IPS DF 6.9 (cell line): Measurements from ENCODE around the gene TEX11.
"Not testable (repeated sequence)": the region's sequence is repeated elsewhere in the genome, so short reads cannot be mapped to it uniquely, and the experiment has no call there.

ENCODE experiments used
- DNase-seq: peaks from one replicate; pipeline ENCODE4 v3.0.0-alpha.2; 2013; ENCODE audit warnings: low read depth, low spot score
- H3K27ac ChIP-seq: one replicate; pipeline ENCODE4 v1.5.1; 2013; ENCODE audit warnings: low read length, control low read depth
- H3K27me3 ChIP-seq: 2 replicates; pipeline ENCODE4 v1.6.1; 2013; ENCODE audit warnings: mild to moderate bottlenecking, low read length; ENCODE audit not compliant: control insufficient read depth, insufficient read depth
- H3K36me3 ChIP-seq: 2 replicates; pipeline ENCODE4 v1.6.1; 2013; ENCODE audit warnings: low read length; ENCODE audit not compliant: control insufficient read depth, insufficient read depth
- H3K4me1 ChIP-seq: 2 replicates; pipeline ENCODE4 v1.6.1; 2013; ENCODE audit warnings: low read length; ENCODE audit not compliant: control insufficient read depth, insufficient read depth
- H3K4me3 ChIP-seq: 2 replicates; pipeline ENCODE4 v1.5.1; 2013; ENCODE audit warnings: mild to moderate bottlenecking, low read length
- H3K9me3 ChIP-seq: 2 replicates; pipeline ENCODE4 v1.6.1; 2013; ENCODE audit warnings: low read length, inconsistent platforms; ENCODE audit not compliant: control insufficient read depth, insufficient read depth
- WGBS: extraction: QIAGEN DNeasy Blood & Tissue Kit; methylation state at CpG from one replicate; pipeline ENCODE4 v1.1.7; 2013; ENCODE audit warnings: mixed read lengths, missing lambda C conversion rate; ENCODE audit not compliant: insufficient read length, insufficient coverage; 5-methylcytosine and 5-hydroxymethylcytosine counted together

Gene TEX11

GRCh38 chrX:70675284-70675683, 233.2 kb downstream of the TEX11 start:
- DNase-seq = no peak
- Histone ChIP-seq H3K27ac (no peak overlapping the region), H3K4me3 (no peak overlapping the region), H3K27me3 (no peaks in the 10 kb centered on the region), H3K36me3 (no peaks in the 10 kb centered on the region), H3K9me3 (no peaks in the 10 kb centered on the region), H3K4me1 (no peaks in the 10 kb centered on the region)
- WGBS = no CpG with 5 or more reads among the region's 2 CpGs

GRCh38 chrX:70672326-70672725, 236.2 kb downstream of the TEX11 start:
- Histone ChIP-seq H3K4me3 (no peak overlapping the region), H3K27me3 (no peaks in the 10 kb centered on the region), H3K27ac (no peak overlapping the region), H3K4me1 (no peaks in the 10 kb centered on the region), H3K9me3 (no peaks in the 10 kb centered on the region), H3K36me3 (no peaks in the 10 kb centered on the region)
- WGBS = no CpG with 5 or more reads among the region's 3 CpGs
- DNase-seq = no peak

- no peak for DNase-seq
- Histone ChIP-seq H3K4me3 (no peak overlapping the region), H3K9me3 (no peaks in the 10 kb centered on the region), H3K36me3 (no peaks in the 10 kb centered on the region), H3K4me1 (no peaks in the 10 kb centered on the region), H3K27me3 (no peaks in the 10 kb centered on the region), H3K27ac (no peak overlapping the region)
These were observed 239.4 kb downstream of the TEX11 start for GRCh38 chrX:70669120-70669519.

GRCh38 chrX:70664726-70665125, 243.8 kb downstream of the TEX11 start:
- no peak overlapping the region for H3K27ac ChIP-seq
- H3K4me3 ChIP-seq = no peak overlapping the region
- DNase-seq = no peak
- H3K27me3 ChIP-seq = no peaks in the 10 kb centered on the region
- WGBS = no CpG with 5 or more reads among the region's 1 CpG
- H3K4me1 ChIP-seq = no peaks in the 10 kb centered on the region
- H3K9me3 ChIP-seq = no peaks in the 10 kb centered on the region
- no peaks in the 10 kb centered on the region for H3K36me3 ChIP-seq

- not testable (repeated sequence) for H3K4me3 ChIP-seq
- no CpG with 5 or more reads among the region's 11 CpGs for WGBS
These were observed 247.4 kb downstream of the TEX11 start for GRCh38 chrX:70661124-70661523.

GRCh38 chrX:70657546-70657945, 251.0 kb downstream of the TEX11 start:
- WGBS = no CpG with 5 or more reads among the region's 4 CpGs
- not testable (repeated sequence) for H3K9me3 ChIP-seq, DNase-seq, H3K36me3 ChIP-seq, H3K27me3 ChIP-seq, H3K4me1 ChIP-seq, H3K4me3 ChIP-seq, H3K27ac ChIP-seq

More at GRCh38 chrX:70661124-70661523, 247.4 kb downstream of the TEX11 start:
- H3K9me3 ChIP-seq, H3K27ac ChIP-seq, DNase-seq, H3K27me3 ChIP-seq, H3K4me1 ChIP-seq, H3K36me3 ChIP-seq: not testable (repeated sequence)

- no peaks in the 10 kb centered on the region for H3K27me3 ChIP-seq
These were observed 252.2 kb downstream of the TEX11 start for GRCh38 chrX:70656304-70656703.

GRCh38 chrX:70647910-70648309, 260.6 kb downstream of the TEX11 start:
- no CpG with 5 or more reads among the region's 3 CpGs for WGBS
- DNase-seq, H3K36me3 ChIP-seq, H3K9me3 ChIP-seq, H3K27ac ChIP-seq, H3K4me3 ChIP-seq, H3K4me1 ChIP-seq, H3K27me3 ChIP-seq: not testable (repeated sequence)

More at GRCh38 chrX:70656304-70656703, 252.2 kb downstream of the TEX11 start:
- DNase-seq = no peak
- H3K4me1 ChIP-seq = no peaks in the 10 kb centered on the region
- no CpG with 5 or more reads among the region's 4 CpGs for WGBS
- no peak overlapping the region for H3K27ac ChIP-seq
- no peak overlapping the region for H3K4me3 ChIP-seq
- no peaks in the 10 kb centered on the region for H3K9me3 ChIP-seq
- no peaks in the 10 kb centered on the region for H3K36me3 ChIP-seq

- WGBS = no CpG with 5 or more reads among the region's 1 CpG
- Histone ChIP-seq H3K4me1 (no peaks in the 10 kb centered on the region), H3K36me3 (no peaks in the 10 kb centered on the region), H3K27me3 (no peaks in the 10 kb centered on the region), H3K4me3 (no peak overlapping the region), H3K9me3 (no peaks in the 10 kb centered on the region), H3K27ac (no peak overlapping the region)
- no peak for DNase-seq
These were observed 272.3 kb downstream of the TEX11 start for GRCh38 chrX:70636218-70636617.

GRCh38 chrX:70635669-70636068, 272.8 kb downstream of the TEX11 start:
- no peak overlapping the region for H3K27ac ChIP-seq
- no peaks in the 10 kb centered on the region for H3K4me1 ChIP-seq
- DNase-seq = no peak
- H3K9me3 ChIP-seq = no peaks in the 10 kb centered on the region
- H3K27me3 ChIP-seq = no peaks in the 10 kb centered on the region
- no CpG with 5 or more reads among the region's 2 CpGs for WGBS
- H3K4me3 ChIP-seq = no peak overlapping the region
- no peaks in the 10 kb centered on the region for H3K36me3 ChIP-seq

- Histone ChIP-seq H3K27ac (no peak overlapping the region), H3K36me3 (no peaks in the 10 kb centered on the region), H3K9me3 (no peaks in the 10 kb centered on the region), H3K4me1 (no peaks in the 10 kb centered on the region), H3K27me3 (no peaks in the 10 kb centered on the region), H3K4me3 (no peak overlapping the region)
- WGBS = no CpG with 5 or more reads among the region's 4 CpGs
- DNase-seq = no peak
These were observed 273.3 kb downstream of the TEX11 start for GRCh38 chrX:70635227-70635626.
